ENCODE measurements around the gene YRDC. TPM values are rescaled to one million over a fixed set of nuclear protein-coding genes. Genes with fewer than 3 reads are reported as not detected.

Gene YRDC
- total RNA-seq, 1 donor = 8.3 TPM

GRCh38 chr1:37822906-37823815 is 15.2 kb upstream of the YRDC start:
- H3K27ac ChIP-seq (ENCODE audit: low read depth, low read length) = peak overlapping the region; percentile 13
- no peaks in the 10 kb centered on the region for H3K9me3 ChIP-seq (ENCODE audit: low read depth, low read length)
- peaks cover 5% of the 10 kb centered on the region for H3K4me1 ChIP-seq (ENCODE audit: insufficient read depth, low read length)
- H3K4me2 ChIP-seq (ENCODE audit: insufficient read depth, low read length) = peak overlapping the region; percentile 14
- no peak for TF ChIP-seq CTCF (IDR thresholded peaks at IDR 0.05; ENCODE audit: extremely low read depth, low read depth, low read length)
- H3K36me3 ChIP-seq (ENCODE audit: insufficient read depth, low read length) = peaks cover 32% of the 10 kb centered on the region
- no peaks in the 10 kb centered on the region for H3K27me3 ChIP-seq (ENCODE audit: insufficient read depth, low read length)
- no peak overlapping the region for H3K4me3 ChIP-seq (ENCODE audit: insufficient read depth, low read length)
- H2AFZ ChIP-seq (ENCODE audit: low read length) = no peak overlapping the region
- H4K20me1 ChIP-seq (ENCODE audit: insufficient read depth, low read length) = peaks cover 6% of the 10 kb centered on the region
- no peaks in the 10 kb centered on the region for H3K79me2 ChIP-seq (ENCODE audit: insufficient read depth, low read length)
- DNase-seq (ENCODE audit: insufficient read length, low spot score, missing footprints) = no peak

- H4K20me1 ChIP-seq (ENCODE audit: insufficient read depth, low read length) = peaks cover 2% of the 10 kb centered on the region
- H3K79me2 ChIP-seq (ENCODE audit: insufficient read depth, low read length) = no peaks in the 10 kb centered on the region
- no peak overlapping the region for H3K4me3 ChIP-seq (ENCODE audit: insufficient read depth, low read length)
- peaks cover 5% of the 10 kb centered on the region for H3K4me1 ChIP-seq (ENCODE audit: insufficient read depth, low read length)
- H3K9me3 ChIP-seq (ENCODE audit: low read depth, low read length) = no peaks in the 10 kb centered on the region
- no peak overlapping the region for H2AFZ ChIP-seq (ENCODE audit: low read length)
- peaks cover 45% of the 10 kb centered on the region for H3K36me3 ChIP-seq (ENCODE audit: insufficient read depth, low read length)
- H3K27me3 ChIP-seq (ENCODE audit: insufficient read depth, low read length) = no peaks in the 10 kb centered on the region
- no peak overlapping the region for H3K27ac ChIP-seq (ENCODE audit: low read depth, low read length)
- H3K4me2 ChIP-seq (ENCODE audit: insufficient read depth, low read length) = no peak overlapping the region
- DNase-seq (ENCODE audit: insufficient read length, low spot score, missing footprints) = no peak
- no peak for TF ChIP-seq CTCF (IDR thresholded peaks at IDR 0.05; ENCODE audit: extremely low read depth, low read depth, low read length)
Measured at GRCh38 chr1:37821481-37821880, 13.5 kb upstream of the YRDC start.

GRCh38 chr1:37817481-37817880 is 9.5 kb upstream of the YRDC start:
- Histone ChIP-seq H3K36me3 (ENCODE audit: insufficient read depth, low read length) (peaks cover 58% of the 10 kb centered on the region), H3K4me2 (ENCODE audit: insufficient read depth, low read length) (no peak overlapping the region), H3K4me3 (ENCODE audit: insufficient read depth, low read length) (no peak overlapping the region), H2AFZ (ENCODE audit: low read length) (no peak overlapping the region), H3K79me2 (ENCODE audit: insufficient read depth, low read length) (peaks cover 17% of the 10 kb centered on the region), H3K27me3 (ENCODE audit: insufficient read depth, low read length) (no peaks in the 10 kb centered on the region), H3K9me3 (ENCODE audit: low read depth, low read length) (no peaks in the 10 kb centered on the region), H3K27ac (ENCODE audit: low read depth, low read length) (no peak overlapping the region), H4K20me1 (ENCODE audit: insufficient read depth, low read length) (peaks cover 11% of the 10 kb centered on the region), H3K4me1 (ENCODE audit: insufficient read depth, low read length) (peaks cover 5% of the 10 kb centered on the region)
- DNase-seq (ENCODE audit: insufficient read length, low spot score, missing footprints) = no peak
- TF ChIP-seq CTCF (IDR thresholded peaks at IDR 0.05; ENCODE audit: extremely low read depth, low read depth, low read length) = no peak

GRCh38 chr1:37814252-37814651 is 6.2 kb upstream of the YRDC start:
- peaks cover 37% of the 10 kb centered on the region for H3K79me2 ChIP-seq (ENCODE audit: insufficient read depth, low read length)
- H3K4me1 ChIP-seq (ENCODE audit: insufficient read depth, low read length) = peaks cover 18% of the 10 kb centered on the region
- no peak overlapping the region for H3K4me3 ChIP-seq (ENCODE audit: insufficient read depth, low read length)
- no peaks in the 10 kb centered on the region for H3K27me3 ChIP-seq (ENCODE audit: insufficient read depth, low read length)
- H4K20me1 ChIP-seq (ENCODE audit: insufficient read depth, low read length) = peaks cover 23% of the 10 kb centered on the region
- no peak overlapping the region for H3K4me2 ChIP-seq (ENCODE audit: insufficient read depth, low read length)
- no peak overlapping the region for H2AFZ ChIP-seq (ENCODE audit: low read length)
- H3K9me3 ChIP-seq (ENCODE audit: low read depth, low read length) = no peaks in the 10 kb centered on the region
- H3K27ac ChIP-seq (ENCODE audit: low read depth, low read length) = no peak overlapping the region
- peaks cover 45% of the 10 kb centered on the region for H3K36me3 ChIP-seq (ENCODE audit: insufficient read depth, low read length)
- DNase-seq (ENCODE audit: insufficient read length, low spot score, missing footprints) = no peak
- no peak for TF ChIP-seq CTCF (IDR thresholded peaks at IDR 0.05; ENCODE audit: extremely low read depth, low read depth, low read length)

All from osteoblast (primary cell).